D721Med (cell line): Measurements from ENCODE around the gene AQR.
A peak's percentile ranks its signal among the peaks of the same experiment; 100 is the strongest.

Source experiments
- DNase-seq: peaks from one replicate; pipeline ENCODE4 v3.0.0; 2011; ENCODE audit warnings: low spot score; ENCODE audit not compliant: insufficient read length
- FAIRE-seq: peaks from 2 replicates; lab custom pipeline; 2011; peaks lifted over from hg19 to GRCh38; lab: Jason Lieb, UNC
- CTCF ChIP-seq: IDR thresholded peaks from 2 replicates; pipeline ENCODE4 v1.5.1; 2012; ENCODE audit warnings: mild to moderate bottlenecking, control low read depth; ENCODE audit not compliant: insufficient read depth; ENCODE audit errors: missing control alignments

Gene AQR

DNA sequence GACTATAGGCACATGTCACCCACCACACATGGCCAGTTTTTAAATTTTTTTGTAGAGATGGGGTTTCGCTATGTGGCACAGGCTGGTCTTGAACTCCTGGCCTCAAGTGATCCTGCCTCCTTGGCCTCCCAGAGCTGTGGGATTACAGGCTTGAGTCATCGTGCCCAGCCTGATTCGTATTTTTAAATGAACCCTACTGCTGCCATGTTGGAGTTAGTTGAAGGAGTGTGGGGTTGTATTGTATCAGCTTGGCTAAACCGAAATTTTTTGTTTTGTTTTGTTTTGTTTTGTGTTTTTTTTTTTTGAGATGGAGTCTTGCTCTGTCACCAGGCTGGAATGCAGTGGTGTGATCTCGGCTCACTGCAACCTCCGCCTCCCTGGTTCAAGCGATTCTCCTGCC, 30.4 kb upstream of the AQR start:
- TF ChIP-seq CTCF = no peak
- FAIRE-seq (no peak), DNase-seq (no peak)

DNA sequence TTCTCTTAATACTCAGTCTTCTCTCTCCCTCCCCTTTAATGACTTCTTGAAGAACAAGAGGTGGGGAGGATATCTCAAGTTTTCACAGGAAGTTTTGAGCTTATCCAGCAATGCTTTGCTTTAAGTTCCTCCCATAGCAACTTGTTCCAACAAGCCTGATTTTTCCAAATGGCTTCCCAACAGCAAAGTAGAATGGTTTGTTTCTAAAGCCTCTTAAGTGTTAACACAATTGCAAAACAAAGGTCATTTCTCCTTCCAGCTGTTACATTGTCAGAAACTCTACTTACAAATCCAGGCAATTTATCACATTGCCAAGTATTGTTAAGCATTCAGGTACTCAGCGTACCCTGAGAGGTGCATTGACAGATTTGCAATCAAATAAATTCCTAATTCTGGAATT, 25.4 kb upstream of the AQR start:
- FAIRE-seq = no peak
- DNase-seq = no peak
- no peak for TF ChIP-seq CTCF

DNA sequence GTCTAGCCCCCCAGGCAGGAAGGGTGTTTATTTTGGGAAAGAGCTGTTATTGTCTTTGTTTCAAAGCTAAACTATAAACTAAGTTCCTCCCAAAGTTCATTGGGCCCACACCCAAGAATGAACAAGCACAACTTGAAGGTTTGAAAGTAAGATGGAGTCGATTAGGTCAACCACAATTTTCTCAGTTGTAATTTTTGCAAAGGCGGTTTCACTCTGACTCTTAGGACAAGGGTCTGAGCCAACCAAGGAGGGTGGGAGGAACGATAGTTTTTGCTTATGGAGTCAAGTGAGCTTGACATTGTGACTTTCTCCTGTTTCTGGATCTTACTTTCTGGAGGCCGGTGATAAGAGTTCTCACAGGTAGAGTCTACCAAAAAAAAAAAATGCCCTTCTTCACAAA, 24.3 kb upstream of the AQR start:
- TF ChIP-seq CTCF = no peak
- FAIRE-seq (no peak), DNase-seq (no peak)

DNA sequence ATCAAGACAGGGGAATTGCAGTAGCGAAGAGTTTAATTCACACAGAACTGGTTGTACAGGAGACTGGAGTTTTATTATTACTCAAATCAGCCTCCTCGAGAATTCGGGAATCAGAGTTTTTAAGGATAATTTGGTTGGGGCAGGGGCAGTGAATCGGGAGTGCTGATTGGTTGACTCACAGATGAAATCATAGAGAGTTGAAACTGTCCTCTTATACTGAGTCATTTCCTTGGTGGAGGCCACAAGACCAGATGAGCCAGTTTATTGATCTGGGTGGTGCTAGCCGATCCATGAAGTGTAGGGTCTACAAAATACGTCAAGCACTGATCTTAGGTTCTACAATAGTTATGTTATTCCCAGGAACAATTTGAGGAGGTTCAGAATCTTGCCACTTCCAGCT, 23.9 kb upstream of the AQR start:
- no peak for DNase-seq

DNA sequence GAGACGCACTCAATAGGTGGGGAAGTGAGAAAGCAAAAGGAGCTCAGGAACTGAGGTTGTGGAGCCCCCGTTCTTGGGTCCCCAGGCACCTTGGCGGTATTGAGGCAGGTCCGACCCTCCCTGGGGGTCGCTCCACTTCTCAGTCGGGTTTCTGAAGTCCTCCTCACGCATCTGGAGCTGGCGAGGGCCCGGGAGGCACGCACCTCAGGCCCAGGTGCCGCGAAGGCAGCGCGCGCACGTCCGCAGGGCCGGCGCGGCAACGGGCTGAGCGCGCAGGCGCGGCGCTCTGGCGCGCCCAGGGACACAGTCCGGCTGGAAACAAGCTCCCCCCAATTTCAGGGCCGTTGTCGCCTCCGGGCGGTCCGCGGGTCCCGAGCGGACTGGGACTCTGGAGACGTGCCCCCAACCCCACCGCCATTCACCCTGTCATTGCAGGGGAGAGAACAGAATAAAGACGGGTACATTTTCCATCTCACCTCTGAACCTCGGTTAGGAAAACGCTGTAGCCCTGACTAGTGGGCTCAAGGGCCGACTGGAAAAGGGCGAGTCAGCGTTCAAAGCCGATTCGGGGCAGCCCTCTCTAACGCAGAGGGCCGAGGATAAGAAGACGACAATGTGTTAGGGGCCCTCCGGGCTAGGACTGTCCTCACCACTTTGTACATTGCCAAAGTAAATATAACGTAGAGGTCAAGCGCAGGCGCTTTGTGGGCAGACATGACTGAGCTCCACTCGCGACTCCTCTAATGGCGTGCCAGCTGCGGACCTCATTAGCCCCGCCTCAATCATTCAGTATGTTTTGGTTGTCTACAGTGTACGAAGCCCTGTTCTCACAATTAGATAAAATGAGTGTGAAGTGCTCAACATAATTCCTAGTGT, 18.7 kb upstream of the AQR start, which contains the start of gene ZNF770:
Gene ZNF770, minus strand, starts transcription at position 261 of the 876 bp plus-strand sequence. CDS start 4,853 bp downstream, outside the sequence.
- no peak for FAIRE-seq
- peak; percentile 51 for DNase-seq
- TF ChIP-seq CTCF = no peak

More for the DNA sequence above, 23.9 kb upstream of the AQR start:
- FAIRE-seq = no peak
- no peak for TF ChIP-seq CTCF

GRCh38 chr15:34987609-34988026, 18.1 kb upstream of the AQR start:
- TF ChIP-seq CTCF = no peak
- DNase-seq (no peak), FAIRE-seq (no peak)
